Right lobe of liver (tissue), 6 donors: ENCODE measurements around the gene FMNL1. TPM values are rescaled to one million over a fixed set of nuclear protein-coding genes. Genes with fewer than 3 reads are reported as not detected.
"Not testable (repeated sequence)": the region's sequence is repeated elsewhere in the genome, so short reads cannot be mapped to it uniquely, and the experiment has no call there.

Source experiments
- ATAC-seq, 4 donors: fragments of 200-7000 bp; cut with Tn5 transposase; one replicate each; pipeline ENCODE4 v1.9.1; 2020; ENCODE audit warnings: mild to moderate bottlenecking in 4 of 4, moderate library complexity in 4 of 4
- DNase-seq, 3 donors: peaks; one replicate each; pipeline ENCODE4 v3.0.0-alpha.2; 2020
- H3K27ac ChIP-seq, 3 donors: fragments of 200-600 bp; one replicate each; pipeline ENCODE4 v1.8.0; 2022
- H3K27me3 ChIP-seq, 2 donors: fragments of 200-600 bp; one replicate each; pipeline ENCODE4 v1.8.0; 2022
- H3K36me3 ChIP-seq, 4 donors: fragments of 200-600 bp; sonication (generic) in 1 of 4; one replicate each; pipeline versions ENCODE4 v1.5.1 to v1.8.0; 2017 to 2022; ENCODE audit warnings: control low read depth in 1 of 4
- H3K4me1 ChIP-seq, 4 donors: fragments of 200-600 bp; sonication (generic) in 1 of 4; one replicate each; pipeline versions ENCODE4 v1.5.1 to v1.8.0; 2017 to 2022; ENCODE audit warnings: control low read depth in 1 of 4
- H3K4me3 ChIP-seq, 3 donors: fragments of 200-600 bp; one replicate each; pipeline ENCODE4 v1.8.0; 2022
- H3K9me3 ChIP-seq, 4 donors: fragments of 200-600 bp; sonication (generic) in 1 of 4; one replicate each; pipeline versions ENCODE4 v1.5.1 to v1.8.0; 2017 to 2022; ENCODE audit warnings: control low read depth in 1 of 4
- CTCF ChIP-seq, 4 donors: fragments of 200-600 bp in 3 of 4; fragments of 450-650 bp in 1 of 4; IDR thresholded peaks; one replicate each; pipeline versions ENCODE4 v1.5.1 to v1.8.0; 2016 to 2022; ENCODE audit warnings: antibody characterized with exemption in 4 of 4, mild to moderate bottlenecking in 2 of 4
- POLR2A ChIP-seq: fragments of 450-650 bp; IDR thresholded peaks from one replicate; pipeline ENCODE4 v1.6.1; 2017; ENCODE audit warnings: antibody characterized with exemption, mild to moderate bottlenecking
- WGBS: methylation state at CpG from one replicate; pipeline ENCODE4 v1.1.6; 2018; ENCODE audit warnings: low coverage, low lambda C conversion rate; ENCODE audit not compliant: insufficient coverage; ENCODE audit errors: missing lambda C conversion rate; 5-methylcytosine and 5-hydroxymethylcytosine counted together
- intact Hi-C, 2 donors: fragments of 100-400 bp; cut with DNase I; formaldehyde crosslinking; loops; one replicate each; pipeline versions ENCODE4 v1.11.2 to v1.14.1; 2022
- total RNA-seq, 6 experiments: library from RNA; depleted of rRNA in 2 of 6; stranded (reverse); fragments of >200 nt in 2 of 6; fragmentation: NEBNext Ultra II Directional in 3 of 6; extraction: Animal tissue kit (Norgen Biotek cat#: 25700) in 3 of 6; gene quantifications; one replicate each; pipeline versions ENCODE4 v1.1.0 to v1.2.4, GENCODE V29; 2016 to 2023
- donor health status: DM: no; HTN: yes; CAD: no.
- donor health status: DM: no; HTN: no; CAD: no.
- donor health status: DM: no; HTN: no; CAD: no.
- donor health status: DM: no; HTN: yes; CAD: no.
- donor health status: DM: no; HTN: yes; CAD: no.

Gene FMNL1
- total RNA-seq, 6 experiments from 2014 or later, result 3.7 to 10.0 (median 5.1) TPM

- Histone ChIP-seq H3K27ac (peak overlapping the region; percentile 21 to 62 (median 37)), H3K4me1 (peaks cover 0 to 9% (median 0%) of the 10 kb centered on the region in 4 donors), H3K36me3 (no peaks in the 10 kb centered on the region), H3K4me3 (peak overlapping the region; percentile 59 to 70 (median 63)), H3K27me3 (no peaks in the 10 kb centered on the region), H3K9me3 (no peaks in the 10 kb centered on the region)
- DNase-seq (peak; percentile 96 to 97 (median 96)), ATAC-seq (peak; percentile 95 to 97 (median 96))
- TF ChIP-seq CTCF (IDR thresholded peaks at IDR 0.05) (no peak), POLR2A (peak; percentile 66)
- 0% methylated on average over 20 of the region's 61 CpGs for WGBS
- intact Hi-C loops, result no loop called here
Observed at GRCh38 chr17:45247429-45248131, 25.9 kb downstream of the FMNL1 start.

GRCh38 chr17:45248132-45248957 is 26.7 kb downstream of the FMNL1 start:
- peaks cover 0 to 9% (median 0%) of the 10 kb centered on the region in 4 donors for H3K4me1 ChIP-seq
- DNase-seq, result no peak

GRCh38 chr17:45251931-45252330 is 30.2 kb downstream of the FMNL1 start:
- DNase-seq (no peak), ATAC-seq (no peak)
- TF ChIP-seq CTCF (IDR thresholded peaks at IDR 0.05) (no peak), POLR2A (no peak)
- Histone ChIP-seq H3K36me3 (no peaks in the 10 kb centered on the region), H3K9me3 (no peaks in the 10 kb centered on the region), H3K4me3 (no peak overlapping the region), H3K27ac (no peak overlapping the region), H3K27me3 (no peaks in the 10 kb centered on the region), H3K4me1 (peaks cover 0 to 5% (median 0%) of the 10 kb centered on the region in 4 donors)
- intact Hi-C loops, result no loop called here
- WGBS, result 74% methylated on average over 7 of the region's 7 CpGs

More at GRCh38 chr17:45248132-45248957, 26.7 kb downstream of the FMNL1 start:
- intact Hi-C loops, result no loop called here
- Histone ChIP-seq H3K9me3 (no peaks in the 10 kb centered on the region), H3K27me3 (no peaks in the 10 kb centered on the region), H3K36me3 (no peaks in the 10 kb centered on the region), H3K27ac (peak overlapping the region; percentile 21 to 62 (median 37)), H3K4me3 (peak overlapping the region; percentile 59 to 70 (median 63))
- peak; percentile 5 to 30 (median 6) for ATAC-seq
- TF ChIP-seq POLR2A (no peak), CTCF (IDR thresholded peaks at IDR 0.05) (no peak)
- WGBS, result 40% methylated on average over 3 of the region's 39 CpGs

- intact Hi-C loops, ATAC-seq, H3K36me3 ChIP-seq, H3K9me3 ChIP-seq, H3K27me3 ChIP-seq, H3K27ac ChIP-seq, H3K4me1 ChIP-seq, H3K4me3 ChIP-seq, DNase-seq: not testable (repeated sequence)
- 91% methylated on average over 6 of the region's 7 CpGs for WGBS
Observed at GRCh38 chr17:45253237-45253636, 31.6 kb downstream of the FMNL1 start.

GRCh38 chr17:45253879-45254278 is 32.2 kb downstream of the FMNL1 start:
- no peak for TF ChIP-seq POLR2A
- no peak for TF ChIP-seq CTCF (IDR thresholded peaks at IDR 0.05)
- WGBS, result 93% methylated on average over 3 of the region's 4 CpGs
- H3K36me3 ChIP-seq, result no peaks in the 10 kb centered on the region
- ATAC-seq (no peak), DNase-seq (no peak)
- intact Hi-C loops, result no loop called here
- no peak overlapping the region for H3K27ac ChIP-seq
- no peak overlapping the region for H3K4me3 ChIP-seq
- H3K9me3 ChIP-seq, result no peaks in the 10 kb centered on the region
- no peaks in the 10 kb centered on the region for H3K27me3 ChIP-seq
- H3K4me1 ChIP-seq, result no peaks in the 10 kb centered on the region
